ENCODE data around the gene BCHE.

DNA sequence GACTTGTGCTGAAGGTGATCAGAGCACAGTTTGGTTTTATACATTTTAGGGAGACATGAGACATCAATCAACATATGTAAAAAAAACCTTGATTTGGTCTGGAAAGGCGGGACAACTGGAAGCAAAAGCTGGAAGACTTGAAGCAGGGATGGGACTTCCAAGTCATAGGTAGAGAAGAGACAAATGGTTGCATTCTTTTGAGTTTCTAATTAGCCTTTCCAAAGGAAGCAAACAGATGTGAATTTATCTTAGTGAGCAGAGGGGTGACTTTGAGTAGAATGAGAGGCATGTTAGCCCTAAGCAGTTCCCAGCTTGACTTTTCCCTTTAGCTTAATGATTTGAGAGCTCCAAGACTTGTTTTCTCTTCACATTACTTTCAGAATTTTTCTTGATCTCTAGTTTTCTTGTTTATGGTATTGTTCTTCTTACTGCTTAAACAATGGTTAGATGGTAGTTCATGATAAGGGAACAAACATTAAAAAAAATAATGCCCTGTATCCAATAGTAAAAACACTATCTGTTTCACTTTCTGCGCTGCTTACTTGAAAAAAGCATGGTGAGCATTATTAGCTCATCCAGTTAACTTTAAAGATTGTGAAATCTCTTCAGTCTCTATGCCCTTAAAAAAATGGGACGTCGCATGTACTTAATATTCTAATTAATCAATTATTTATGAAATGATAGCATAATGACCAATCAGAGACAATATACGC is 48.5 kb upstream of the BCHE start:
- no peak for TF ChIP-seq EZH2phosphoT487 (IDR thresholded peaks at IDR 0.05; ENCODE audit: low read depth)
- TF ChIP-seq, protein P1, sequence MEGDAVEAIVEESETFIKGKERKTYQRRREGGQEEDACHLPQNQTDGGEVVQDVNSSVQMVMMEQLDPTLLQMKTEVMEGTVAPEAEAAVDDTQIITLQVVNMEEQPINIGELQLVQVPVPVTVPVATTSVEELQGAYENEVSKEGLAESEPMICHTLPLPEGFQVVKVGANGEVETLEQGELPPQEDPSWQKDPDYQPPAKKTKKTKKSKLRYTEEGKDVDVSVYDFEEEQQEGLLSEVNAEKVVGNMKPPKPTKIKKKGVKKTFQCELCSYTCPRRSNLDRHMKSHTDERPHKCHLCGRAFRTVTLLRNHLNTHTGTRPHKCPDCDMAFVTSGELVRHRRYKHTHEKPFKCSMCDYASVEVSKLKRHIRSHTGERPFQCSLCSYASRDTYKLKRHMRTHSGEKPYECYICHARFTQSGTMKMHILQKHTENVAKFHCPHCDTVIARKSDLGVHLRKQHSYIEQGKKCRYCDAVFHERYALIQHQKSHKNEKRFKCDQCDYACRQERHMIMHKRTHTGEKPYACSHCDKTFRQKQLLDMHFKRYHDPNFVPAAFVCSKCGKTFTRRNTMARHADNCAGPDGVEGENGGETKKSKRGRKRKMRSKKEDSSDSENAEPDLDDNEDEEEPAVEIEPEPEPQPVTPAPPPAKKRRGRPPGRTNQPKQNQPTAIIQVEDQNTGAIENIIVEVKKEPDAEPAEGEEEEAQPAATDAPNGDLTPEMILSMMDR (IDR thresholded peaks at IDR 0.05; ENCODE audit: low read depth, low read length) = no peak

All from OCI-LY3 (cell line).